ENCODE results near the gene SYNGR1.
"Not testable (repeated sequence)": the region's sequence is repeated elsewhere in the genome, so short reads cannot be mapped to it uniquely, and the experiment has no call there.

Gene SYNGR1

DNA sequence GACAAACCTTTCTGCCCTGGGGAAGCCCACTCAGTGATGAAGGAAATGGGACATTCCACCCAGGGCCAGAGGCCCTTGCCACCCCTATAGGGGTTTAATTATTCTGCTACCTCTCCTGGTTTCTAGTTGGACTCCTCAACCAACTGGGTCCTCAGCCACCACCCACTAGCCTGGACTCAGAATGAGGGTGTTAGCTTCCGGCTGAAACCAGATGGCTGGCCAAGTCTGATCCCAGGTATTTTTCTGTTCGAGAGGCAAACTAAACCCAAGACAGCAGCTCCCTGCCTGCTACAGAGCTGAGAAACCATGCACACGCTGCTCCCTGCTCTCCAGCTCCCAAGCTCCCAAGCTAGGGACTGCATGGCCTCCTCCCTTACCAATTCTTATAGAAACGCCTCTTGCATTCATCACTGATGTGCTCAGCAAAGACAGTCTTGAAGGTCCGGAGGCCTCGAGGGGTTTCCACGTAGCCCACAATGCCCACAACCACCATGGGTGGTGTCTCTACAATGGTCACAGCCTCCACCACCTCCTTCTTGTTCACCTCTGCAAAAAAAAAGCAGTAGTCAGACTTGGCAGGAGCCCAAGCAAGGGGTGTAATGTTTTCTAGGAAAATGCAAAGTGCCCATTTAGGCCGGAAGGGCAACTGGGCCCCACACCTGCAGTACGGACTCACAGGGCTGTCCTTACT lies 32.6 kb upstream of the SYNGR1 start:
- DNase-seq, result peak; percentile 26 to 48

DNA sequence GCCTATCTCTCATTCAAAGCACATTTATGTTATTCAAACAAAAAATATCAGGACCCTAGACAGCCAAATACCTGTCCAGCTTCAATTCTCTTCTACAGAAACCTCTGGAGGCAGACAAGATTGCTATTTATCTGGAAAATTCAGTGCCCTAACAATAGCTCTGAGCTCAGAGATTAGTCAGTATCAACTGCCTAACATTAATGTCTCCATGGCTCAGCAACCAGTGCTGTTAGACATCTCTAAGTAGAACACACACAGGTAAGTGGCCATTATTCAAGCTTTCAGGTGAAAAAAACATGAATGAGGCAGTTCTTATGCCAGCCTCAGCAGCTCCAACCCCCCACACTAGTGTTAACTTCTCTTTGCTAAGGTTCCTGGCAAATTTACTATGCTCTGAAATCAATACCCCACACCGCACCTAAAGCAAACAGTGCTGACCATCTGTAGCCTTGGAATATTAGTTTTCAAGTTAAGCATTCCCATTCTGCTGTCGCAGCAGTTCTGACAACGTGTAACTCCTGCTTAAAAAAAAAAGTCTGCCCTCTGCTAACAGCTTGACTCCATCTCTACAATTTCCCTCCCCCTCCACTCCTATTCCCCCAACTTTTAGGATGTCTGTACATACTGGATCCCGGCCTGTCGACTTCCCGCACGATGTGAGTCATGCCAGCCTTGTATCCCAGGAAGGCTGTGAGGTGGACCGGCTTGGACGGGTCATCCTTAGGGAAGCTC lies 31.9 kb upstream of the SYNGR1 start:
- no peak for DNase-seq

DNA sequence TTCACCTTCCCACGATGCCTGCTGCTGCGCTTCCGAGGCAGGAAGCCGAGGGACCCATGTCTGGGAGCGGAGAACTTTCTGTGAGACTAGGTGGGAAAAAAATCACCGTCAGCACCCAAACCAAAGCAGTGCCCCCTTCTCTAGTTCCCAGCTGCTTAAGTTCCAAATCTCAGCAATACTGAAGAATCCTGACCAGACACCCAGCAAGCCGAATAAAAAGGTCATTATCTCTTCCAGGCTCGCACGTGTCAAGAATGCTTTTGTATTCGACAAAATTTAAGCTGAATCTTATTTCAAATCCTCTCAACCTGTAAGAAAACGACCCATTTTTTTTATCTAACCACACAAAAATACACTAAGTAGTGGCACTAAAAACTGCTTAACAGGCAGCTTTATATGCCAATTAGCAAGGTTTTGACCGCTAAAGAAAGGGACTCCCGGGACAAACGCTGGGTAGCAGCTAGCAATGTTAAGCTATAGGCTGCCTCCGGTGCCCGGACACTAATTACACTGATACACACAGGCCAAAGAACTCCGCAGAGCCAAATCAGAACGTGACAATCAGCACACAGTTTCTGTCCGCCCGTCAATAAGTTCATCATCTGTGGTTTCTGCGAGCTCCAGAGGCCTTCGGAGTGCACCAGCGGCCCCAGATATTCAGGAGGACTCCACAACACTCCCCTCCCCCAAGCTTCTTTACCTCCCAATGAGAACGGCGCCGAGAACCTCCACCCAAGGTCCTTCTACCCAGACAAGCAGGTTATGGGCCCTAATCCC lies 31.1 kb upstream of the SYNGR1 start:
- DNase-seq, result no peak

DNA sequence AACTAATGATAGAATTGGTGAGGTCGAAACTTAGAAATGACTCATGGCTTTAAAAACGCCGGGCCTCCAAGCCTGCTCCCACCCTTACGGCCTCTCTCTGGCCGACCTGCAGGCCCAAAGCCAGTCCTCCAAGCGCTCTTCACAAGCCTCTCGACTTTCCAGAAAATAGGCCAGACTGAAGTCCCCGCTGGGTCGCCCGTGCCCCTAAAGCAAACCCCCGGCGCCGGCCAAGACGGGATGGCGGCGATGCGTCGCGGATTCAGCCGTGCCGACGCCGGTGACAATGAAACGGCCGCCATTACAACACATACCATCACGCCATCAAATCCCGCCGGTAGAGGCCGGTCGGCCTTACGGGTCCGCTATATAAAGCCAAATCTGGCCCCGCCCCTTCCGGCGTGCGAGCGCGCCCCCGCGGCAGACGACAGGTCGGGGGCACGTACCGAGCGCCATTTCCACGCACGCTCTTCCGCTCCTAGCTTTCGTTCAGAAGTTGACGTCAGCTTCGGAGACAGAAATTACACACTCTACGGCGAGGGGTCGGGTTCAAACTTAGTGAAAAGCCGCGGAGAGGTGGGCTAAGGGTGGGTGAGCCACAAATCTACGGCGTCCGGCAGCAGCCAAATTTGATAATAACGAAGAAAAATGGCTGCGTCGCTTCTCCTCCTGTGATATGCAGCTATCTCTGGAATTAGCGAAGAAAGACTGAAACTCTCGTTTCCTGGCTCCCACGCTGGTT lies 30.3 kb upstream of the SYNGR1 start, which contains the start of gene RPL3:
TSS of gene RPL3 (minus strand) at position 340 of the 739 bp plus-strand sequence. CDS start at position 314, 26 bp downstream.
- peak; percentile 97 to 98 for DNase-seq

DNA sequence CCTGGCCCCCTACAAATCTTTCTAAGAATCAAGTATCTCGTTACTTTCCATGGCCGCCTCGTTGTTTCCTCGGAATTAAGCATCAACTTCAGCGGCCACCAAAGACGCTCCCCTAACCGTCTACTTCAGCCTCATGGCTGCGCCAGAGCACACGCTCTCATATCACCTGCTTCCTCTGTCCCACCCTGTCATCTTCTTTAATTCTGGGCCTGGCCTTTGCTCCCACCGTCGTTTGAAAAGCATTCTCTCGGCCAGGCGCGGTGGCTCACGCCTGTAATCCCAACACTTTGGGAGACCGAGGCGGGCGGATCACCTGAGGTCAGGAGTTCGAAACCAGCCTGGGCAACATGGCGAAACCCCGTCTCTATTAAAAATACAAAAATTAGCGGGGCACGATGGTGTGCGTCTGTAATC lies 29.2 kb upstream of the SYNGR1 start:
- not testable (repeated sequence) for DNase-seq

DNA sequence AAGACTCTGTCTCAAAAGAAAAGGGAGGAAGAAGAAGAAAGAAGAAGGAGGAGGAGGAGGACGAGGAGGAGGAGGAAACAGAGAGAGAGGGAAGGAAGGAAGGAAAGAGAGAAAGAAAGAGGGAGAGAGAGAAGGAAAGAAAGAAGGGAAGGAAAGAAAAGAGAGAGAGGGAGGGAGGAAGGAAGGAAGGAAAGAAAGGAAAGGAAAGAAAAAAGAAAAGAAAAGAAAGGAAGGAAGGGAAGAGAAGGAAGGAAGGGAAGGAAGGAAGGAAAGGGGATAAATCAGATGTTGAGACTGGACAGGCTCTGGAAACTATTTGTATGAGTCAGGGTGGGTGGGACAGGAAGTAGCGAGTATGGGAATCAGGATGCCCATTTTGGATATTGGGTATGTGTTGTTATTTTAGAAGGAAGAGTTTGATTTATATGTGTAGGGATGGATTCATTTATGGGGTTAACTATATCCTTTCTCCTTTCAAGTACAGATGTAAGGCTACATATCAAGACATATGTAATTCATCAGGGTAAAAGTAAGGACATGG lies 24.3 kb upstream of the SYNGR1 start:
- DNase-seq, result no peak

DNA sequence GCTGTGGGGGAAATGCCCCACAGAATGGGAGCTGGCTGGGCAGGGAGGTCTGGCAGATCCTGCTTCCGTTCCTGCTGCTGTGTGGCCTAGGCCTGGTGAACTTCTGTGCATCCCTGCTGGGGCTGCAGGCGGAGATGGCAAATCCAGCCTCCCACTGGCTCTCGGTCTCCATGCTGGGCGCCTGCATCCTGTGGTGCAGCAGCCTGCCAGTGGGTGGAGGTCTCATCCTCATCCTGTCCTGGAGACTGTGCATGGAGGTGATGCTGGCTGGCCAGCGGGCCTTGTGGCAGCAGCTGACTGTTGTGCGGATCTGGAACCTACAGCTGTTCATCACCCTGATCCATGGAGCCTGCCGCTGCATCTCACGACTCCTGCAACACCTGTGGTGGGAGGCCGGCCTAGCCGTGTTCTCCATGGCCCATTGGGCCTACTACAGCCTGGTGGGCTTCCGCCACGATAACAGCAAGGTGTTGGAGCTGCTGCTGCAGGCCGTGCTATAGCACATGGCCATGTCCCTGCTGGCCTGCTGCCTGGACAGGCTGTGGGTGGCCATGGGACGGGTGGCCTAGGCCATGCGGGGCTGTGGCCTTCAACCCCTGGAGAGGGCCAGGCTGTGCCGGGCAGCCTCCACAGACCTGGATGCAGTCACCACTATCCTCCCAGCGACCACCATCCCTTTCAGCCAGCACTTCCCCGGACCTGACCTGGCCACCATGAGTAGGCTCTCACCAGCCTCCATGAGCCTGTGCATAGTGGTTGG lies 21.6 kb upstream of the SYNGR1 start:
- DNase-seq, result no peak

DNA sequence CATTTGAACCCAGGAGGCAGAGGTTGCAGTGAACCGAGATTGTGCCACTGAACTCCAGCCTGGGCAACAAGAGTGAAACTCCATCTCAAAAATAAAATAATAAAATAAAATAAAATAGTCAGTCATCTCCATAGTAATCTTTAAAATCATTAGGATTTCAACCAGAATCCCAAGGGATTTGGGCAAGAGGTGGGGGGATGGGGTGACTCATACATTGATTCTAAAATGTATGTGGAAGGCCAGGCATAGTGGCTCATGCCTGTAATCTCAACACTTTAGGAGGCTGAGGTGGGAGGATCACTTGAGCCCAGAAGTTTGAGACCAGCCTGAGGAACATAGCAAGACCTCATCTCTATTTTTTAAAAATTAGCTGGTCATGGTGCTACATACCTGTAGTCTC lies 19.2 kb upstream of the SYNGR1 start:
- DNase-seq, result not testable (repeated sequence)

DNA sequence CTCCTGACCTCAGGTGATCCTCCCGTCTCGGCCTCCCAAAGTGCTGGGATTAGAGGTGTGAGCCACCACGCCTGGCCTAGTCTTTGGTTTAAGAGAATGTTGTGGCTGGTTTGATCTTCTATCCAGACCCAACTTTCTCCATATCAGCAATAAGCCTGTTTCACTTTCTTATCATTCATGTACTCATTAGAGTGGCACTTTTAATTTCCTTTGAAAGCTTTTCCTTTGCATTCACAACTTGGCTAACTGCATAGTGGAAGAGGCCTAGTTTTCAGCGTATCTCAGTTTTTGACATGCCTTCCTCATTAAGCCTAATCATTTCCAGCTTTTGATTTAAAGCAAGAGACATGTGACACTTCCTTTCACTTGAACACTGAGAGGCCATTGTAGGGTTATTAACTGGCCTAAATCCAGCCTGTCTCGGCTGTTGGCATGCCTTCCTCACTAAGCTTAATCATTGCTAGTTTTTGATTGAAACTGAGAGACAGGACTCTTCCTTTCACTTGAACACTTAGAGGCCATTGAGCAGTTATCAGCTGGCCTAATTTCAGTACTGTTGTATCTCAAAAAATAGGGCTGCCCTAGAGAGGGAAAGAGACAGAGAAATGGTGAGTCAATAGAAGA lies 17.2 kb upstream of the SYNGR1 start:
- no peak for DNase-seq

DNA sequence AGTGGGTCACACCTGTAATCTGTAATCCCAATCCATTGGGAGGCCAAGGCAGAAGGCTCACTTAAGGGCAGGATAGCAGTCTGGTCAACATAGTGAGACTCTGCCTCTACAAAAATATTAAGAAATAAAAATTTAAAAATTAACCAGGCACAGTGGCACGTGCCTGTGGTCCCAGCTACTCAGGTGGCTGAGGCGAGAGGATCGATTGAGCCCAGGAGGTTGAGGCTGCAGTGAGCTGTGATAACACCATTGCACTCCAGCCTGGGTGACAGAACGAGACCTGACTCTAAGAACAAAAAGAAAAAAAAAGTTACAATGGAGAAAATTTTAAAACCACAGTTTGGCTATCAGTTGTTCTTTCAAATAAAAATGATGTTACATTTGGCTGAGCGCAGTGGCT lies 13.4 kb upstream of the SYNGR1 start:
- no peak for DNase-seq

DNA sequence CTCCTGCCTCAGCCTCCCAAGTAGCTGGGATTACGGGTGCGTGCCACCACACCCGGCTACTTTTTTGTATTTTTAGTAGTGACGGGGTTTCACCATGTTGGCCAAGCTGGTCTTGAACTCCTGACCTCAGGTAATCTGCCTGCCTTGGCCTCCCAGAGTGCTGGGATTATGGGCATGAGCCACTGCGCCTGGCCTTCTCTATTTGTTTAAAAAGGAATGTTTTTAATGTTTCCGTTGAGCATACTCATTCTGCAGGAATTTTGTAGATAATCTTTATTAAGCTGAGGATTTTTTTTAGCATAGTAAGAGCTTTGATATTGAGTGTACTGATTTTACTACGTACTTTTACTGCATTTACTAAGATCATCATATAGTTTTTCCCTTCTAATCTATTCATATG lies 10.0 kb upstream of the SYNGR1 start:
- not testable (repeated sequence) for DNase-seq

DNA sequence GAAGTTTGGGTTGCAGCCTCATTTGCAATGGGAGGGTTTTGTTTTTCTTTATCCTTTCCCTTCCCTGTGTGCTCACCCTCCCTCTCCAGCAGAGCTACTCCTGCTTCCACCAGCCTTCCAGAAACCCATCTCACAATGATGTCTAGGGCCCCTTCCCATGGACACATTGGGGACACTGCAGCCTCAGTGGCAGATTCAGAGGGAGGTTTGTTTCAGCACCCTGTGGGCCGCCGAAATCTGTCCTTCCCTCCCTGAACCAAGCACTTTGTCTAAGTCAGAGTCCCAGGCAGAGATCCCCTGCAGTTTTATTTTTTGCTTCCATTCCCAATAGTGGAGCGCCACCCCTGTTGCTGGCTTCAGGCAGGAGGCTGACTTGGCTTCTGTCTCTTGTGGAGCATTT lies 8.6 kb upstream of the SYNGR1 start:
- DNase-seq, result no peak

DNA sequence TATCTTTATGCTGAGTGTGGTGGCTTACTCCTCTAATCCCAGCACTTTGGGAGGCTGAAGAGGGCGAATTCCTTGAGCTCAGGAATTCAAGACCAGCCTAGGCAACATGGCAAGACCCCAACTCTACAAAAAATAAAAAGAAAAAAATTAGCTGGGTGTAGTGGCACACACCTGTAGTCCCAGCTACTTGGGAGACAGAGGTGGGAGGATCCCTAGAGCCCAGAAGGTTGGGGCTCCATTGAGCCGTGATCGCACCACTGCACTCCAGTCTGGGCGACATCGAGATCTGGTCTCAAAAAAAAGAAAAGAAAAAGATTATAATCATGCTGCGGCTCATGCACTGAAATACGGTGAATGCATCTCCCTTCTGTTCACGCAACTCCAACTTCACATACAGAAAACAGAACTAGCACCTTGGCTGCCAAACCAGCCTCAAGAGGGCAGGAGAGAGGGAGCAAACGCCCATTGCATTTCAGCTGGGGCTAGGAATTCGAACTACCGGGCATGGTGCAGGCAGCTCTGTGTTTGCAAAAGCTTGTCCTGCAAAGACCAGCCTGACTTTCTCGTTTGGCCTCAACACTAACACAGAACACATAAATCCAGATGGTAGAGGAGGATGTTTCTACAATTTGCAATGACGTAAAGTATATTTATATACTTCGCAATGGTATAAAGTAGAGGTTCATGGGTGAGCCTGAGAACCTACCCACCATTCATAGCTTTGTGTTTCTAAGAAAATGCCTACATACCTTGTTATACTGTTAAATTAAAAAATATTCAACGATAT lies 6.3 kb upstream of the SYNGR1 start:
- DNase-seq, result peak; percentile 56 to 63

DNA sequence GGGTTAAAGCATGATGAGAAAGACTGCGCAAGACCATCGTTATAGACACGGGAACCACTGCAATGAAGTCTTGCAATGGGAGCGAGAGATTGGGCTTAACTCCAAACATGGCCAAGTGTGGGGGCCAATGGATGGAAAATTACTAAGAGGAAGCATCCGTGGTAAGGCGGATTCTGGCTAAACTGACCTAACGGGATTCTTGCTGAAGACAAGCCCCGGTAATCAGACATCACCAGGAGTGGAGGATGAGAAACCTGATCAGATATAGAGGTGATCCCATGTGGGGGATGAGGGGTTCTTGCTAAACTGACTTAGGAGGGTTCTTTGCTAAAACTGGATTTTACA lies 5.8 kb upstream of the SYNGR1 start:
- no peak for DNase-seq

DNA sequence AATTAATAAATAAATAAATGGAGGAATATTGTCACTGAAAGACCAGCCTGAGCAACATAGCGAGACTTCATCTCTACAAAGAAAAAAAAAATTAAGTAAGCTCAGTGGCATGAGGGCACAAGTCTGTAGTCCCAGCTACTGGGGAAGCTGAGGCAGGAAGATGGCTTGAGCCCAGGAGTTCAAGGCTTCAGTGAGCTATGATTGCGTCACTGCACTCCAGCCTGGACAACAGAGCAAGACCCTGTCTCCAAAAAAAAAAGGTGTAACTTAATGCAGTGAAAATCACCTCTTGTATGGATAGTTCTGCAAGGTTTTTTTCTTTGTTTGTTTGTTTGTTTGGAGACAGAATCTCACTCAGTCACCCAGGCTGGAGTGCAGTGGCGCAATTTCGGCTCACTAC lies 4.6 kb upstream of the SYNGR1 start:
- DNase-seq, result no peak

DNA sequence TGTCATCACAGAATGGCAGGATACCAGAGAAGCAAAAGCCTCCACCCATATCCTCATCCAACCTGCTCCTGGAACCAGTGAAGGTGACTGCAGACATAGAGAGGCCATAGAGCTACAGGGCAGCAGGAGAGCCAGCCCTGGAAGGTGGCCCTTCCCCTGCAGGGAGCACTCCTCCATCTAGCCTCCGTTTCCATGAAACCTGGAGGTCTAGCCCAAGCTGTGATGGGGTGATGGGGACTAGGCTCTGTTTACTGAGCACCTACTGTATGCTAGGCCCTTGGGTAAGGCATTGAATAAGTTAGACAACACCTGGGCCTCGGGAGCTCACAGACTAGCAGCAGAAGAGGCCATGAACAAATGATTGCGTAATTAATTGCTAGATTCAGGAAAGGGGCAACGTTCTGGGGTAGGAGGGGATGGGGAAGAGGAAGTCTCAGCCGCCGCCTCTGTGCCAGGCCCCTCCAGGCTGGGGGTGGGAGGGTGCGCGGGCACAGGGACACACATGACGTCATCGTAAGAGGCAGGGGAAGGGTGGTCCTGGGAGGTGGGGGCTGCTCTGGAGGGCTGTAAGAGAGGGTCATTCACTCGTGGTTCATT lies 784 bp upstream of the SYNGR1 start:
- DNase-seq, result no peak

DNA sequence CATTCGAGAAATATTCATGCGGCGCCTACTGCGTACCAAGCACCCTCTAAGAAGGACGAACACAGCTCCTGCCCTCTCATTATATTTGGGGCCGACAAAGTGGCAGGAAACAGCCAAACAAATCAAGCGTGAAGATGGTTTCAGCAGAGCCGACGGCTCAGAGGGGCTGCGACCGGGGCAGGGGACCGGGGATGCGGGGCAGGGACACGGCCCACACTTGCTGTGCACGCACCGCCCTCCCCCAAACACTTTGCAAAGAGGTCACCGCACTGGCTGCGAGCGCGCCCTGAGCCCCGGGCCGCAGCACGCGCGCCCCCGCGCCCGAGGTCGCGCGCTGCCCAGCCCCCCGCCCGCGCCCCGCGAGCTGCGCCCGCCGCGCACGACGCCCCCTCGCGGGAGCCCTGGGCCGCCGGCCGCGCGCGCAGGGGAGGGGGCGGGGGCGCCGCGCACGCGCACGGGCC lies 255 bp upstream of the SYNGR1 start:
- DNase-seq, result peak in 1 of 2 donors; percentile 26

DNA sequence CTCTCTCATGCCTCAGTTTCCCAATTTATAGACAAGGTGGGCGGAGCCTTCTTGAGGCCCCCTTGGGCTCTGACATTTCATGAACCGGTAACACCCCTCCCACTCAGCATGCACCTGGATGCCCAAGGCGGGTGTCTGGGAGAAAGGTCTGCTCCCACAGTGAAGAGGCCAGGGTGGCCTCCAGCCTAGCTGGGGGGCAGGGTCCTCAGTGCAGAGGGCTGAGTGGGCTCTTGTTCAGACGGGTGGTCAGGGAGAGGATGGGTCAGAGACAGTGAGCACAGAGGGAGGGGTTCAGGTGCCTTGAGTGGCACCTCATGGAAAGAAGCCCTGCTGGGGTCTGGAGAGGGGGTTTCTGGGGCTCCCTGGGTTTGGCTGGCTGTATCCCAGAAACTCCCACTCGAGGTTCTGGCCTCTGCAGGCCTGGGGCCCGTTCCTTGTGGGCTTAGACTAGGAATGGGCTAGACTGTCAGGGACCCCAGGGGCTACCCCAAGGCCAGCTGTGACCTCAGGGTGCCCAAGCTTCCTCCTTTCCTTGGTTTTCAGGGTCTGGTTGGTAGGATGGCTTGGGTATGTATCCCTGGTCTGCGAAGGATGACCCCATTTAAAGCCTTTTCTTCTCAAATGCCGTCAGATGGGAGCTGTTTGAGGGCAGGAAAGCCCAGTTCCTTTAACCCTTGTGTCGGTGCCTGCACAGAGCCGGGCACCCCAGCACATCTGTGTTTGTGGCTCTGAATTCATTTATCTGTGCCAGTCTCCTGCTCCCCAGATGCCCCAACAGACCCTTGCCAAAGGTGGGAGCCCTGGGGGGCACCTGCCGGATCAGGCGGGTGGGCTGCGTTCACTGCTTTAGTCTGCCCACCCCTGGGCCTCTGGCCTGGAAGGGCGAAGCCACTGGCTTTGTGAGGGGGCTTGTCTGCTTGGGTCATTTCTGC lies 1.2 kb downstream of the SYNGR1 start:
- no peak for DNase-seq

DNA sequence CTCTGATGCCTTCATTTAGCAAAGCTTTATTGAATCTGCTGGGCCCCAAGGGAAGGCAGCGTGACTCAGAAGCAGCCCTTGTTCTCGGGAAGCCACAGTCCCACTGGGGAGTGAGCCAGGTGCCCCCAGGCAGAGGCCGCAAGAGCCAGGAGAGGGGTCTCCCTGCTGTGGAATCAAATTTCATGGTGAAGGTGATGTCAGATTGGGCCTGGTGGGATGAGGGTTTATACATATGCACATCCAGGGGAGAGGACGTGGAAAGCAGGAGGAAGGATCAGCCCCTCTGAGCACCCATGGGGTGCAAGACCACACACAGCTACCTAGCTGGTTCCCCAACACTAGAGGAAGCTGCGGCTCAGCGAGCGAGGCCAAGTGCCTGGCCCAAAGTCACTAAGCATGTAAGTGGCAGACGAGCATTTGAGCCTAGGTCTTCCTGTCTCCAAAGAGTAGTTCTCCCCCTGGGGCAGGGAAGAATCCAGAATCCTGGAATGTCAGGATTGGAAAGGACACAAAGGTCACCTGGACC lies 2.0 kb downstream of the SYNGR1 start:
- DNase-seq, result no peak

Measured in stimulated activated CD4-positive, alpha-beta T cell treated with anti-CD3 and anti-CD28 coated beads, Interleukin-2, amount 100 ng/mL, for 24 hours (primary cell).